ENCODE data around the gene ELAVL1.

GRCh38 chr19:7912697-7913564, 92.5 kb downstream of the ELAVL1 start:
- TF ChIP-seq RAD21 (conservative IDR thresholded peaks at IDR 0.05), result no peak
- no peak for TF ChIP-seq CTCF (IDR thresholded peaks at IDR 0.05; ENCODE audit: poor library complexity, severe bottlenecking)
- TF ChIP-seq EZH2 (IDR thresholded peaks at IDR 0.05; ENCODE audit: borderline replicate concordance, insufficient read depth, low read length, poor library complexity, severe bottlenecking), result no peak
- TF ChIP-seq POLR2AphosphoS5 (IDR thresholded peaks at IDR 0.05), result no peak
- TF ChIP-seq REST (IDR thresholded peaks at IDR 0.05; ENCODE audit: borderline replicate concordance), result no peak
- no peak for TF ChIP-seq TAF1 (IDR thresholded peaks at IDR 0.05; ENCODE audit: low read depth)
- TF ChIP-seq SMC3 (conservative IDR thresholded peaks at IDR 0.05; ENCODE audit: poor library complexity), result no peak

Measured in neural cell (in vitro differentiated cells).